GM20000 (cell line): ENCODE measurements around the gene RNPEP.
"Not testable (repeated sequence)": the region's sequence is repeated elsewhere in the genome, so short reads cannot be mapped to it uniquely, and the experiment has no call there.

Source experiments
- DNase-seq: peaks from one replicate; pipeline ENCODE4 v3.0.0; 2012; ENCODE audit warnings: low spot score
- TF ChIP-seq, protein P1 (sequence below): IDR thresholded peaks from 2 replicates; pipeline ENCODE4 v1.5.1; 2012; ENCODE audit warnings: mild to moderate bottlenecking, control low read depth; ENCODE audit errors: extremely low read depth, missing control alignments

Gene RNPEP

DNA sequence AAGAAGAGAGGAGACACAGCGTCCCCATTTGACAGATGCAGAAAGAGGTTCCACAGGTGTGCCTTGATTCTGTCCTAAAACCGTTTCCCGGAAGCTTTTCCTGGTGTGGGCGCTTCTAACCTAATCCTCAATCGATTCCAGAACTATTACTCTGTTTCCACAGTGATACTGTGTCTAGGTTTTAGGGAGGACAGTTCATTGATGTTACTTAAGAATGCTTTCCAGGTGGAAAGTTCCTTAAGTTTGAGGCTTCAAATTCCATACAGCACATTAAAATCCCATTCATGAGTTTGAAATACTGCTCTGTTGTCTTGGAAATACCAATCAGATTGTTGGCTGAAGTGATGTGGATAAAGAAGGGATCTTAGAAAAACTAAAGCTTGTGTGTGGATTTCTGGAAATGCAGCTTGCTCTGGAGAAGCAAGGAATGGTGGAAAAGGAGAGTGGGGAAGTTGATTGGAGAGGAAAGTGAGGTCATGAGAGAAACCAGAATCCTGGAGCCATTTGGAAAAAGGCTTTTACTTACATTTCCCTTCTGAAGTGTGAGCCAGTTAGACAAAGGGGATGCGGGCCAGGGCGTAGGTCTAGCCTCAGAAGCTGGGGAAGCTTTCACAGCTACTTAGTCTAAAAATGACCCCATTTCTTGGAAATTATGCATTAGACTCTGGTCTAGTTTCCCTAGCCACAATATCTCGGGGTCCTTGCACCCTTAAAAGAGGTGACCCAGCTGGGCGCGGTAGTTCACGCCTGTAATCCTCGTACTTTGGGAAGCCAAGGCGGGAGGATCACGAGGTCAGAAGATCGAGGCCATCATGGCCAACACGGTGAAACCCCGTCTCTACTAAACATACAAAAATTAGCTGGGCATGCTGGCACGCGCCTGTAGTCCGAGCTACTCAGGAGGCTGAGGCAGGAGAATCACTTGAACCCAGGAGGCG lies 34.6 kb downstream of the RNPEP start:
- DNase-seq = no peak
- TF ChIP-seq, protein P1, sequence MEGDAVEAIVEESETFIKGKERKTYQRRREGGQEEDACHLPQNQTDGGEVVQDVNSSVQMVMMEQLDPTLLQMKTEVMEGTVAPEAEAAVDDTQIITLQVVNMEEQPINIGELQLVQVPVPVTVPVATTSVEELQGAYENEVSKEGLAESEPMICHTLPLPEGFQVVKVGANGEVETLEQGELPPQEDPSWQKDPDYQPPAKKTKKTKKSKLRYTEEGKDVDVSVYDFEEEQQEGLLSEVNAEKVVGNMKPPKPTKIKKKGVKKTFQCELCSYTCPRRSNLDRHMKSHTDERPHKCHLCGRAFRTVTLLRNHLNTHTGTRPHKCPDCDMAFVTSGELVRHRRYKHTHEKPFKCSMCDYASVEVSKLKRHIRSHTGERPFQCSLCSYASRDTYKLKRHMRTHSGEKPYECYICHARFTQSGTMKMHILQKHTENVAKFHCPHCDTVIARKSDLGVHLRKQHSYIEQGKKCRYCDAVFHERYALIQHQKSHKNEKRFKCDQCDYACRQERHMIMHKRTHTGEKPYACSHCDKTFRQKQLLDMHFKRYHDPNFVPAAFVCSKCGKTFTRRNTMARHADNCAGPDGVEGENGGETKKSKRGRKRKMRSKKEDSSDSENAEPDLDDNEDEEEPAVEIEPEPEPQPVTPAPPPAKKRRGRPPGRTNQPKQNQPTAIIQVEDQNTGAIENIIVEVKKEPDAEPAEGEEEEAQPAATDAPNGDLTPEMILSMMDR = no peak

DNA sequence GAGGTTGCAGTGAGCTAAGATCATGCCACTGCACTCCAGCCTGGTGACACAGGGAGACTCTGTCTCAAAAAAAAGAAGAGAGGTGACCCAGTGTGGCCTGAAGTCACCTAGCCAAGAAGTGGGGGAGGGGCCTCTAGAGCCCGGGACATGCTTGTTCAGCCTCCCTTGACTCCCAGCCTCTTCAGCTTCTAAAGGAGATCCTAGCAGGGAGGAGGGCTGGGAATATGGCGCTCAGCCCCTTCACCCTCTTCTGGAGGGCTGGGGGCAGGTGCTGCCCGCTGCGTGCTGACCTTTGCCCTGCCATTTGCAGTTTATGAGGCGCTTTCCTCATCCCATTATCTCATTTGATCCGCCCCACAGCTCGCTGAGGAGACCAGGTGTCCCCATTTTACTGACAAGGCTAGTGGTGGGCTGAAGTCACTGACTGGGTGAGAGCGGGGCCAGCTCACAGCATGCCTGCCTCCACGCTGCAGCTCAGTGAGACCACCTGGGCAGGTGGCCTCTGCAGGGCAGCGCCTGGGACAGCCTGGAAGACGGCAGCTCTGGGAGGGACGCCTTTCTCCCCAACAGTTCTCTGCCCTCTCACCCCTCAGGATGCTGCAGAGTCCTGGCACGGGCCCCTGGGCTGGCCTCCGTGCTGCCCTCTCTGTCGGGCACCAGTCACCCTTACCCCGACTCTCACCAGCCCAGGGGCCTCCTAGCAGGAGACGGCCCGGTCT lies 35.5 kb downstream of the RNPEP start:
- DNase-seq = no peak
- TF ChIP-seq, protein P1 = no peak

DNA sequence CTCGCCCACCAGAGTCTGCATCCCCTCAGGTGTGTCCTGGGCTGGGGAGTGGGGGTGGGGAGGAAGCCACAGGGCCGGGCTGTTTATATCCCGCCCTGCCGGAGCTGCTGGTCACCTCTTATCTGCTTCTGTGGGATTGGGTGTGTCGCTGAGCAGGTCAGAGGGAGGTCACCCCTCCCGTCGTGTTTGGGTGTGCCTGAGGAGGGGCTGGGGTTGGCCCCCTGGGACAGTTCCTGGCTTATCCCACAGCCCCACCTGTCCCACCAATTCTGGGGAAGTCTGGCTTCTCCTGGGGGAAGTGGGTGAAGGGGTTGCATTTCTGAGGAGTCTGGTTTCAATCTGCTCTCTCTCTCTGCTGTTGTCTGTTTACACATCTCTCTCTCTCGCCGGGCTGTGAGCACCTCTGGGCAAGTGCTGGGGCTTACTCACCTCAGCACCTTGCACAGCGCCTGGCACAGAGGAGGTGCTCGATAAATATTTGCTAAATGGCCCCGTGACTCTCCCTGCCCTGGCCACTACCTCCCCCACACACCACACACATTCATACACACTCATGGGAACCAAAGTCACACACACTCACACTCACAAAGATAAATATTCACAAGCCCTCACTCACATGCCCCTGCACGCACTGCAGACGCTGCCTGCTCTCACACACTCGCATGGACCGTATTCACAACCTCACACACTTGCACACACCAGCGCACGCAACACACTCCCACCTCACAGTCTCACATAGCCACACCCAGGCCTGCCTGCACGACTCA lies 36.2 kb downstream of the RNPEP start:
- TF ChIP-seq, protein P1 = no peak
- no peak for DNase-seq

DNA sequence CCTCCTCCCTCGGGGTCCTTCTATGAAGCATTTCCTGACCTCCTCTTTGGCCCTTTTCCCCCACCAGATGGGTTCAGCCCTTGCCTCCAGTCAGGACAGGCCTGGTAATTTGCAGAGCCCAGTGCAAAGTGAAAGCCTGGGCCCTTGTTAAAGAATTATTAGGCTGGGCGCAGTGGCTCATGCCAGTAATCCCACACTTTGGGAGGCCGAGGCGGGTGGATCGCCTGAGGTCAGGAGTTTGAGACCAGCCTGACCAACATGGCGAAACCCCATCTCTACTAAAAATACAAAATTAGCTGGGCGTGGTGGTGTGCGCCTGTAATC lies 36.7 kb downstream of the RNPEP start:
- not testable (repeated sequence) for DNase-seq

DNA sequence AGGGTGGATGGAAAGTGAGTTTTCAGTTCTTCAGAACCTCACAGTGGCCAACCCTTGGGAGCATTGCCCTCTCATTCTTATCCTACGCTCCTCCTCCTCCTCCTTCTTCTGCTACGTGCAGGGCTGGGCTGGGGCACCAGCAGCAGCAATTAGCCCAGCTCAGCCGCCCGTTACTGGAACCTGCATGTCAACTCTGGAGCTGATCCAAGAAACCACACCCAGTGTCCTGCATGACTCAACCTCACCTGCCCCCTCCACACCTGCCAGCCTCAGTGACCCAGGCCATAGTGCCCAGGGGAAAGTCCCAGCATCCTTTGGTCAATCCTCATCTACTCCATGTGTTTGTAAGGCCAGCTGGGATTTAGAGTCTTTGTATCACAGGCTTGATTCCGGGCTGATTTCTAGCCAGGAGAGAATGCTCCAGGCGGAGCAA lies 40.6 kb downstream of the RNPEP start:
- TF ChIP-seq, protein P1 = no peak
- DNase-seq = no peak

DNA sequence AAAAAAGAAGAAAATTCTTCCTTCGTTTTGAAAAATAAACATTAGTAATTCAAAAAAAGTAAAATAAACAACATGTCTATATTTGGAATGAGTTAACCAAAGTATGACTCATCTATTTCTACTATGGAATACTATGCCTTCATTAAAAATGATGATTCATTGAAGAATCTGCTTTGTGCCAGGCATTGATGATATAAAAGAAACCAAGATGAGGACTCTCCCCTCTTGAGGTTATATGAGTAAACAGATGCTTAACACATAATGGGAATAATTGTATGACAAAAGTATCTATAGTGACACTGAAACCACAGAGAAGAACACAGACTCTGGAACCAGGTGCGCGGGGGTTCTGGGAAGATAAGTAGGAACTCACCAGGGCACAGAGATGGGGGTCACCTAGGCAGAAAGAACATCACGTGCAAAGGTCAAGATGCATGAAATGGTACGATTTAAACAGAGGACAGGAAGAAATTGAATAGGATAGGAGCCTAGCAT lies 46.8 kb downstream of the RNPEP start:
- TF ChIP-seq, protein P1 = no peak
- no peak for DNase-seq

DNA sequence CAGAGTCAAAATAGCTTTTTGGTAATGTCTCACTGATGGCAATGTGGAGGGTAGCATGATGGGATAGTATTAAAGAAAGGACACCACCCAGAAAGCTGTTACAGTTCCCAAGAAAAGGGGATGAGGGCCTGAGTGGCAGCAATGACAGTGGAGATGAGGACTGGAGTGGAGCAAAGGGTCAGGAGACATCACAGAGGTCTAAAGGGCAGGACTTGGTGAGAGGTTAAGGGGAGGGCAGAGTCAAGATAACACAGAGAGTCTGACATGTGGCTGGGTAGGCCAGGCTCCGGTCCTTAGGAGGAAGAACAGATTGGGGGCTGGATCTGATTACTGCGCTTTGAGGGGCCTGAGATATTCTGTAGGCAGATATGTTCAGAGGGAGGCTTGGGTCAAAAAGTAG lies 47.3 kb downstream of the RNPEP start:
- TF ChIP-seq, protein P1 = no peak
- no peak for DNase-seq
